ENCODE results near the gene PMEL.
"Not testable (repeated sequence)": the region's sequence is repeated elsewhere in the genome, so short reads cannot be mapped to it uniquely, and the experiment has no call there.

The PMEL gene

GRCh38 chr12:55981882-55982281, 16.0 kb upstream of the PMEL start:
- not testable (repeated sequence) for H3K27ac ChIP-seq (ENCODE audit: low read depth, low read length); H3K9me3 ChIP-seq (ENCODE audit: low read length); H3K9ac ChIP-seq (ENCODE audit: low read length); H3K4me3 ChIP-seq (ENCODE audit: low read depth in 1 of 2, low read length in 2 of 2); H3K27me3 ChIP-seq (ENCODE audit: control insufficient read depth in 1 of 2, insufficient read depth in 2 of 2, low read length in 2 of 2)
- Histone ChIP-seq H3K4me1 (ENCODE audit: insufficient read depth, low read length) (peaks cover 10% of the 10 kb centered on the region), H3K36me3 (ENCODE audit: insufficient read depth, low read length) (peaks cover 30% of the 10 kb centered on the region)

GRCh38 chr12:55979069-55979468, 13.2 kb upstream of the PMEL start:
- Histone ChIP-seq H3K4me3 (ENCODE audit: low read depth in 1 of 2, low read length in 2 of 2) (no peak overlapping the region), H3K9ac (ENCODE audit: low read length) (no peak overlapping the region), H3K27ac (ENCODE audit: low read depth, low read length) (no peak overlapping the region), H3K27me3 (ENCODE audit: control insufficient read depth in 1 of 2, insufficient read depth in 2 of 2, low read length in 2 of 2) (no peaks in the 10 kb centered on the region), H3K36me3 (ENCODE audit: insufficient read depth, low read length) (peaks cover 15% of the 10 kb centered on the region), H3K4me1 (ENCODE audit: insufficient read depth, low read length) (peaks cover 27% of the 10 kb centered on the region), H3K9me3 (ENCODE audit: low read length) (no peaks in the 10 kb centered on the region)

- H3K27ac ChIP-seq (ENCODE audit: low read depth, low read length) = no peak overlapping the region
- H3K9me3 ChIP-seq (ENCODE audit: low read length) = no peaks in the 10 kb centered on the region
- H3K4me3 ChIP-seq (ENCODE audit: low read depth in 1 of 2, low read length in 2 of 2) = no peak overlapping the region
- peaks cover 8% of the 10 kb centered on the region for H3K36me3 ChIP-seq (ENCODE audit: insufficient read depth, low read length)
- H3K27me3 ChIP-seq (ENCODE audit: control insufficient read depth in 1 of 2, insufficient read depth in 2 of 2, low read length in 2 of 2) = no peaks in the 10 kb centered on the region
- no peak overlapping the region for H3K9ac ChIP-seq (ENCODE audit: low read length)
- peaks cover 27% of the 10 kb centered on the region for H3K4me1 ChIP-seq (ENCODE audit: insufficient read depth, low read length)
Measured at GRCh38 chr12:55978393-55978792, 12.6 kb upstream of the PMEL start.

- H3K4me1 ChIP-seq (ENCODE audit: insufficient read depth, low read length) = peaks cover 37% of the 10 kb centered on the region
- H3K4me3 ChIP-seq (ENCODE audit: low read depth in 1 of 2, low read length in 2 of 2) = peak overlapping the region; percentile 62 to 90
- H3K9ac ChIP-seq (ENCODE audit: low read length) = peak overlapping the region; percentile 80
- H3K9me3 ChIP-seq (ENCODE audit: low read length) = no peaks in the 10 kb centered on the region
- no peaks in the 10 kb centered on the region for H3K27me3 ChIP-seq (ENCODE audit: control insufficient read depth in 1 of 2, insufficient read depth in 2 of 2, low read length in 2 of 2)
- H3K36me3 ChIP-seq (ENCODE audit: insufficient read depth, low read length) = no peaks in the 10 kb centered on the region
- peak overlapping the region; percentile 77 for H3K27ac ChIP-seq (ENCODE audit: low read depth, low read length)
Measured at GRCh38 chr12:55974308-55974730, 8.5 kb upstream of the PMEL start.

- Histone ChIP-seq H3K36me3 (ENCODE audit: insufficient read depth, low read length) (no peaks in the 10 kb centered on the region), H3K9ac (ENCODE audit: low read length) (peak within 1 kb of the TSS; percentile 90), H3K27me3 (ENCODE audit: control insufficient read depth in 1 of 2, insufficient read depth in 2 of 2, low read length in 2 of 2) (no peaks in the 10 kb centered on the region), H3K4me3 (ENCODE audit: low read depth in 1 of 2, low read length in 2 of 2) (peak within 1 kb of the TSS; percentile 75 to 90), H3K27ac (ENCODE audit: low read depth, low read length) (peak within 1 kb of the TSS; percentile 89), H3K4me1 (ENCODE audit: insufficient read depth, low read length) (peaks cover 37% of the 10 kb centered on the region), H3K9me3 (ENCODE audit: low read length) (no peaks in the 10 kb centered on the region)
Measured at GRCh38 chr12:55973599-55974307, 7.9 kb upstream of the PMEL start, which contains the start of gene RAB5B. Gene RAB5B, plus strand, starts transcription at chr12:55974078. Its CDS starts 12,883 bp downstream, at chr12:55986961.

GRCh38 chr12:55972911-55973598, 7.2 kb upstream of the PMEL start:
- Histone ChIP-seq H3K9me3 (ENCODE audit: low read length) (no peaks in the 10 kb centered on the region), H3K27ac (ENCODE audit: low read depth, low read length) (peak overlapping the region; percentile 89), H3K4me1 (ENCODE audit: insufficient read depth, low read length) (peaks cover 37% of the 10 kb centered on the region), H3K9ac (ENCODE audit: low read length) (peak overlapping the region; percentile 90), H3K27me3 (ENCODE audit: control insufficient read depth in 1 of 2, insufficient read depth in 2 of 2, low read length in 2 of 2) (no peaks in the 10 kb centered on the region), H3K36me3 (ENCODE audit: insufficient read depth, low read length) (no peaks in the 10 kb centered on the region), H3K4me3 (ENCODE audit: low read depth in 1 of 2, low read length in 2 of 2) (peak overlapping the region; percentile 75 to 78)

GRCh38 chr12:55972456-55972855, 6.6 kb upstream of the PMEL start:
- peak overlapping the region; percentile 90 for H3K9ac ChIP-seq (ENCODE audit: low read length)
- no peaks in the 10 kb centered on the region for H3K27me3 ChIP-seq (ENCODE audit: control insufficient read depth in 1 of 2, insufficient read depth in 2 of 2, low read length in 2 of 2)
- no peaks in the 10 kb centered on the region for H3K9me3 ChIP-seq (ENCODE audit: low read length)
- peak overlapping the region in 1 of 2 donors; percentile 78 for H3K4me3 ChIP-seq (ENCODE audit: low read depth in 1 of 2, low read length in 2 of 2)
- H3K4me1 ChIP-seq (ENCODE audit: insufficient read depth, low read length) = peaks cover 36% of the 10 kb centered on the region
- peak overlapping the region; percentile 89 for H3K27ac ChIP-seq (ENCODE audit: low read depth, low read length)
- no peaks in the 10 kb centered on the region for H3K36me3 ChIP-seq (ENCODE audit: insufficient read depth, low read length)

- Histone ChIP-seq H3K36me3 (ENCODE audit: insufficient read depth, low read length) (no peaks in the 10 kb centered on the region), H3K4me3 (ENCODE audit: low read depth in 1 of 2, low read length in 2 of 2) (no peak overlapping the region), H3K27me3 (ENCODE audit: control insufficient read depth in 1 of 2, insufficient read depth in 2 of 2, low read length in 2 of 2) (no peaks in the 10 kb centered on the region), H3K9me3 (ENCODE audit: low read length) (no peaks in the 10 kb centered on the region), H3K9ac (ENCODE audit: low read length) (no peak overlapping the region), H3K4me1 (ENCODE audit: insufficient read depth, low read length) (peaks cover 36% of the 10 kb centered on the region), H3K27ac (ENCODE audit: low read depth, low read length) (peak overlapping the region; percentile 89)
Measured at GRCh38 chr12:55972042-55972441, 6.2 kb upstream of the PMEL start.

GRCh38 chr12:55970775-55971174, 4.9 kb upstream of the PMEL start:
- peaks cover 35% of the 10 kb centered on the region for H3K4me1 ChIP-seq (ENCODE audit: insufficient read depth, low read length)
- no peak overlapping the region for H3K9ac ChIP-seq (ENCODE audit: low read length)
- H3K27ac ChIP-seq (ENCODE audit: low read depth, low read length) = no peak overlapping the region
- H3K9me3 ChIP-seq (ENCODE audit: low read length) = no peaks in the 10 kb centered on the region
- no peak overlapping the region for H3K4me3 ChIP-seq (ENCODE audit: low read depth in 1 of 2, low read length in 2 of 2)
- H3K27me3 ChIP-seq (ENCODE audit: control insufficient read depth in 1 of 2, insufficient read depth in 2 of 2, low read length in 2 of 2) = no peaks in the 10 kb centered on the region
- H3K36me3 ChIP-seq (ENCODE audit: insufficient read depth, low read length) = no peaks in the 10 kb centered on the region

- Histone ChIP-seq H3K4me3 (ENCODE audit: low read depth in 1 of 2, low read length in 2 of 2) (no peak overlapping the region), H3K27ac (ENCODE audit: low read depth, low read length) (no peak overlapping the region), H3K27me3 (ENCODE audit: control insufficient read depth in 1 of 2, insufficient read depth in 2 of 2, low read length in 2 of 2) (no peaks in the 10 kb centered on the region), H3K4me1 (ENCODE audit: insufficient read depth, low read length) (peaks cover 27% of the 10 kb centered on the region), H3K36me3 (ENCODE audit: insufficient read depth, low read length) (no peaks in the 10 kb centered on the region), H3K9me3 (ENCODE audit: low read length) (no peaks in the 10 kb centered on the region), H3K9ac (ENCODE audit: low read length) (no peak overlapping the region)
Measured at GRCh38 chr12:55969356-55969755, 3.5 kb upstream of the PMEL start.

GRCh38 chr12:55966408-55967281, 803 bp upstream of the PMEL start, which contains the start of gene CDK2:
Gene CDK2, plus strand, starts transcription at chr12:55966830. Its CDS starts 179 bp downstream, at chr12:55967009.
- Histone ChIP-seq H3K9ac (ENCODE audit: low read length) (peak within 1 kb of the TSS; percentile 74), H3K9me3 (ENCODE audit: low read length) (no peaks in the 10 kb centered on the region), H3K27ac (ENCODE audit: low read depth, low read length) (peak within 1 kb of the TSS; percentile 28), H3K36me3 (ENCODE audit: insufficient read depth, low read length) (no peaks in the 10 kb centered on the region), H3K27me3 (ENCODE audit: control insufficient read depth in 1 of 2, insufficient read depth in 2 of 2, low read length in 2 of 2) (no peaks in the 10 kb centered on the region), H3K4me1 (ENCODE audit: insufficient read depth, low read length) (peaks cover 17% of the 10 kb centered on the region), H3K4me3 (ENCODE audit: low read depth in 1 of 2, low read length in 2 of 2) (peak within 1 kb of the TSS; percentile 62 to 87)

Data from muscle layer of colon (tissue), 2 donors.